ENCODE measurements around the gene GABPB2. TPM values are rescaled to one million over a fixed set of nuclear protein-coding genes. Genes with fewer than 3 reads are reported as not detected.
A peak's percentile ranks its signal among the peaks of the same experiment; 100 is the strongest.

Gene GABPB2
- total RNA-seq, 1 donor from 2014 or later = 3.7 TPM

GRCh38 chr1:151131701-151132334, 61.3 kb downstream of the GABPB2 start:
- no peak for DNase-seq (ENCODE audit: low read depth)
- no peak for TF ChIP-seq CTCF (IDR thresholded peaks at IDR 0.05; ENCODE audit: insufficient read depth, low read length, poor library complexity, severe bottlenecking)
- H3K27me3 ChIP-seq (ENCODE audit: control insufficient read depth, insufficient read depth, low read length) = peaks cover 14% of the 10 kb centered on the region
- H3K36me3 ChIP-seq (ENCODE audit: control insufficient read depth, insufficient read depth, low read length) = no peaks in the 10 kb centered on the region
- peak overlapping the region; percentile 5 for H3K4me3 ChIP-seq (ENCODE audit: low read depth, low read length)

- no peaks in the 10 kb centered on the region for H3K36me3 ChIP-seq (ENCODE audit: control insufficient read depth, insufficient read depth, low read length)
- H3K4me3 ChIP-seq (ENCODE audit: low read depth, low read length) = no peak overlapping the region
- no peak for DNase-seq (ENCODE audit: low read depth)
- TF ChIP-seq CTCF (IDR thresholded peaks at IDR 0.05; ENCODE audit: insufficient read depth, low read length, poor library complexity, severe bottlenecking) = no peak
- H3K27me3 ChIP-seq (ENCODE audit: control insufficient read depth, insufficient read depth, low read length) = peaks cover 14% of the 10 kb centered on the region
These were observed 61.9 kb downstream of the GABPB2 start for GRCh38 chr1:151132335-151133017.

- Histone ChIP-seq H3K36me3 (ENCODE audit: control insufficient read depth, insufficient read depth, low read length) (no peaks in the 10 kb centered on the region), H3K27me3 (ENCODE audit: control insufficient read depth, insufficient read depth, low read length) (peaks cover 14% of the 10 kb centered on the region), H3K4me3 (ENCODE audit: low read depth, low read length) (no peak overlapping the region)
- TF ChIP-seq CTCF (IDR thresholded peaks at IDR 0.05; ENCODE audit: insufficient read depth, low read length, poor library complexity, severe bottlenecking) = no peak
- DNase-seq (ENCODE audit: low read depth) = no peak
These were observed 62.7 kb downstream of the GABPB2 start for GRCh38 chr1:151133018-151133806.

- no peak overlapping the region for H3K4me3 ChIP-seq (ENCODE audit: low read depth, low read length)
- H3K36me3 ChIP-seq (ENCODE audit: control insufficient read depth, insufficient read depth, low read length) = no peaks in the 10 kb centered on the region
- no peak for DNase-seq (ENCODE audit: low read depth)
- peaks cover 14% of the 10 kb centered on the region for H3K27me3 ChIP-seq (ENCODE audit: control insufficient read depth, insufficient read depth, low read length)
- no peak for TF ChIP-seq CTCF (IDR thresholded peaks at IDR 0.05; ENCODE audit: insufficient read depth, low read length, poor library complexity, severe bottlenecking)
These were observed 63.8 kb downstream of the GABPB2 start for GRCh38 chr1:151134396-151134795.

GRCh38 chr1:151134991-151135390, 64.4 kb downstream of the GABPB2 start:
- DNase-seq (ENCODE audit: low read depth) = no peak
- H3K27me3 ChIP-seq (ENCODE audit: control insufficient read depth, insufficient read depth, low read length) = peaks cover 14% of the 10 kb centered on the region
- TF ChIP-seq CTCF (IDR thresholded peaks at IDR 0.05; ENCODE audit: insufficient read depth, low read length, poor library complexity, severe bottlenecking) = no peak
- no peak overlapping the region for H3K4me3 ChIP-seq (ENCODE audit: low read depth, low read length)
- no peaks in the 10 kb centered on the region for H3K36me3 ChIP-seq (ENCODE audit: control insufficient read depth, insufficient read depth, low read length)

All from kidney epithelial cell (primary cell).